GM12872 (cell line): ENCODE results near the gene SRRM2.

ENCODE experiments used
- CTCF ChIP-seq: IDR thresholded peaks from 3 replicates; pipeline ENCODE4 v1.5.1; 2011; ENCODE audit warnings: low read depth, mild to moderate bottlenecking, low read length, moderate library complexity; ENCODE audit not compliant: insufficient read depth

Gene SRRM2

GRCh38 chr16:2749936-2750335, 2.5 kb upstream of the SRRM2 start:
- TF ChIP-seq CTCF = no peak

GRCh38 chr16:2751577-2752034, 832 bp upstream of the SRRM2 start:
- TF ChIP-seq CTCF = no peak

- TF ChIP-seq CTCF = no peak
Measured at GRCh38 chr16:2752850-2753732, 653 bp downstream of the SRRM2 start.

GRCh38 chr16:2753733-2754020, 1.2 kb downstream of the SRRM2 start:
- no peak for TF ChIP-seq CTCF

- no peak for TF ChIP-seq CTCF
Measured at GRCh38 chr16:2755158-2755557, 2.7 kb downstream of the SRRM2 start.

GRCh38 chr16:2756288-2757015, 4.0 kb downstream of the SRRM2 start:
- TF ChIP-seq CTCF = no peak

GRCh38 chr16:2757344-2757743, 4.9 kb downstream of the SRRM2 start:
- no peak for TF ChIP-seq CTCF
